ENCODE results near the gene PSMA3.

PSMA3 gene

DNA sequence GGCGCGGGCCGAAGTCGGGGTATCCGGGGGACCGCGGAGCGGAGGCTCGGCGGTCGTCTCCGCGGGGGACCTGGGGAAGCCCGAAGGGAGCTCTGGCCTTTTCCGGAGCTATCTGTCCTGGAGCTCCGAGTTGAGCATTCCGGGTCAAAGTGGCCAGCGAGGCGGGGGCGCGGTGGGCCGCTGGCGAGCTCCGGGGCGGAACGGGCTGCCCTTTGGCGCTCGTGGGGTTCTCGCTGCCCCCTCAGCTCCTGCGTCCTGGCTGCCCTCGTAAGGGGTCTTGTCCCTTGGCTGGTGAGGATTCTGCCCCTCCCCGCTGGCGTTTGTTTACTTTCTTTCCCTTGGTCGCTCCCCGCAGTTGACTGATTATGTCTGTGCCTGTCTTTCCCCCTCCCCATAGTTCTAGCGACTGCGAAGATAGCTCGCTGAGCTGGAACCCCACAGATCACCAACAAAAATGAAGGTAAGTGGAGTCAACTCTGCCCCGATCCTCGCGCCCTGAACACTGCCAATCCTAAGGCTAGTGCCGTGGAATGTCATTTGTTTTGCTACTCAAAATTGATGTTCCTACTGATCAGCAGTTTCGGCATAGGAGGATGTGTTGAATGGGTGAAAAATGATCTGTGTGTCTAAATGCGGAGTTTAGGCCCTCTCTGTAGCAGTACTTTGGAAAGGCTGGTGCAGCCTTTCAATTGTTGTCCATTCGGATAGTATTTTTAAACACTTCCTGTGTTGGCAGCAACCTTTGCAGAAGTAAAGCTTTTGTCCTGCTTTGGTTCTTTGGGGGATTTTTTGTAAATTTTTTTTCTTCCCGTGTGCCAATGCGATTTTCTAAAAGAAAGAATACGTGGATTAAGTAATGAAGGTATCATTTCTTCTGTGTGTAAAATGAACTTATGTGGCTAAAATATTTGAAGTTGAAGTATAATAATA, 55.0 kb downstream of the PSMA3 start:
- Histone ChIP-seq H3K4me3 (ENCODE audit: low read length in 2 of 2) (peak overlapping the region; percentile 80 to 99), H3K4me1 (ENCODE audit: control insufficient read depth, insufficient read depth, low read length) (peaks cover 2% of the 10 kb centered on the region), H3K36me3 (ENCODE audit: control insufficient read depth in 2 of 2, insufficient read depth in 2 of 2, low read length in 2 of 2) (peaks cover 2 to 8% of the 10 kb centered on the region in 2 donors), H3K9me3 (ENCODE audit: control insufficient read depth in 2 of 2, low read length in 2 of 2) (no peaks in the 10 kb centered on the region), H3K27me3 (ENCODE audit: control insufficient read depth in 1 of 2, insufficient read depth in 2 of 2, low read length in 2 of 2) (no peaks in the 10 kb centered on the region), H3K9ac (ENCODE audit: low read length in 2 of 2) (peak overlapping the region; percentile 79 to 88), H3K27ac (ENCODE audit: low read length) (peak overlapping the region; percentile 95)

DNA sequence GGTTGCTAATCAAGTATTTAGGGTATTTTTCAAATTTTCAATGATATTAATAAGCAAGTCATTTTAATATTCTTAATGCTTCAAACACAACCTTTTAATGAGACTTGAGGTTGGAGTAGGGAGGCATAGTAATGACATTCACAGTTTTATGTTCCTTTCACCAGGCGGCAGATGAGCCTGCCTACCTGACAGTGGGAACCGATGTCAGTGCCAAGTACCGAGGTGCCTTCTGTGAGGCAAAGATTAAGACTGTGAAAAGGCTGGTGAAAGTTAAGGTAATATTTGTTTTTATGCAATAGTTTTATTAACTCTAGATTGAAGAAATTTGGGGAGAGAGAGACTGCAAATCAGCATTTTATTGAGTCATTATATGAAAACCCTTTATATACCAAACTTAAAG, 56.8 kb downstream of the PSMA3 start:
- Histone ChIP-seq H3K27me3 (ENCODE audit: control insufficient read depth in 1 of 2, insufficient read depth in 2 of 2, low read length in 2 of 2) (no peaks in the 10 kb centered on the region), H3K4me1 (ENCODE audit: control insufficient read depth, insufficient read depth, low read length) (peaks cover 2% of the 10 kb centered on the region), H3K9me3 (ENCODE audit: control insufficient read depth in 2 of 2, low read length in 2 of 2) (no peaks in the 10 kb centered on the region), H3K36me3 (ENCODE audit: control insufficient read depth in 2 of 2, insufficient read depth in 2 of 2, low read length in 2 of 2) (peaks cover 4 to 13% of the 10 kb centered on the region in 2 donors), H3K4me3 (ENCODE audit: low read length in 2 of 2) (no peak overlapping the region), H3K27ac (ENCODE audit: low read length) (no peak overlapping the region), H3K9ac (ENCODE audit: low read length in 2 of 2) (no peak overlapping the region)

DNA sequence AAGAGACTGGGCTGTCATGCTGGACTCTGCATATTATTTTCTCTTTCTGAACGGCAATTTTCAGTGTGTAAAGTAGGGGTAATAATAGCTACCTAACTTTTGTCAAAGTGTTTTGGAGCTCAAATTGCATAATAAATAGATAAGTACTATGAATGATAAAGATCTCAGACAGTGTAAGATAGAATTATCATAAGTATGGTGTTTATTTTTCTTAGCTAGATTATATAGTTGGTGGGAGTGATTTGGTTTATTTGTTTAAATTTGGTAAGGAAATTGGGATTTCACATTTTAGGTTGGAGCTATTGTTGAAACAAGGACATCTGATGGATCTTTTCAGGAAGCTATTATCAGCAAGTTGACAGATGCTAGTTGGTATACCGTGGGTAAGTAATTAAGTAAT, 61.1 kb downstream of the PSMA3 start:
- Histone ChIP-seq H3K27ac (ENCODE audit: low read length) (no peak overlapping the region), H3K36me3 (ENCODE audit: control insufficient read depth in 2 of 2, insufficient read depth in 2 of 2, low read length in 2 of 2) (peaks cover 7 to 17% of the 10 kb centered on the region in 2 donors), H3K9ac (ENCODE audit: low read length in 2 of 2) (no peak overlapping the region), H3K4me3 (ENCODE audit: low read length in 2 of 2) (no peak overlapping the region), H3K4me1 (ENCODE audit: control insufficient read depth, insufficient read depth, low read length) (no peaks in the 10 kb centered on the region), H3K9me3 (ENCODE audit: control insufficient read depth in 2 of 2, low read length in 2 of 2) (no peaks in the 10 kb centered on the region), H3K27me3 (ENCODE audit: control insufficient read depth in 1 of 2, insufficient read depth in 2 of 2, low read length in 2 of 2) (no peaks in the 10 kb centered on the region)

DNA sequence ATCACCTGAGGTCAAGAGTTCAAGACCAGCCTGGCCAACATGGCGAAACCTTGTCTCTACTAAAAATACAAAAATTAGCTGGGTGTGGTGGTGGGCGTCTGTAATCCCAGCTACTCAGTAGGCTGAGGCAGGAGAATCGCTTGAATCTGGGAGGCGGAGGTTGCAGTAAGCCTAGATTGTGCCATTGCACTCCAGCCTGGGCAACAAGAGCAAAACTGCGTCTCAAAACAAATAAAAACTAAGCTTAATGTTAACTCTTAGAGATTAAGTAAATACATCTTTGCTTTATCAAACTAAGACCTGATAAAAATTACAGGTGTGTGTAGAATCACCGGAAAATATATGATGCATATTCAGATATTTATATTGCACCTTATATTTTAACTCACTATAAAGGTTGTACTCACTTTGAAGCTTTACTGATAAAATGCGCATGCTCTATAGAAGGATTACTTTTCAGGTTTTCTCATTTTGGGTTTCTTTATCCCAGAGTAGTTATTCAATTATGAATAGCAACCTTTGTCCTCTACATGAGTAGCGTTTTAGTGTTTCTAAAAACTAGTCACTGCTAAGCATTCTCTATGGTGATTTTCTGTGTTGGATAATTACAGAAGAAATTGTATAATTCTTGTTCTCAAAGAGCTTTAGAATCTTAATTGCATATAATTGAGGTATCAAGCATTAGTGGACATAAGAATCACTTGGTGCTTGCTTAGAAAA, 63.1 kb downstream of the PSMA3 start:
- Histone ChIP-seq H3K27me3 (ENCODE audit: control insufficient read depth in 1 of 2, insufficient read depth in 2 of 2, low read length in 2 of 2) (no peaks in the 10 kb centered on the region), H3K4me1 (ENCODE audit: control insufficient read depth, insufficient read depth, low read length) (no peaks in the 10 kb centered on the region), H3K9me3 (ENCODE audit: control insufficient read depth in 2 of 2, low read length in 2 of 2) (no peaks in the 10 kb centered on the region), H3K4me3 (ENCODE audit: low read length in 2 of 2) (no peak overlapping the region), H3K27ac (ENCODE audit: low read length) (no peak overlapping the region), H3K36me3 (ENCODE audit: control insufficient read depth in 2 of 2, insufficient read depth in 2 of 2, low read length in 2 of 2) (peaks cover 7 to 21% of the 10 kb centered on the region in 2 donors), H3K9ac (ENCODE audit: low read length in 2 of 2) (no peak overlapping the region)

DNA sequence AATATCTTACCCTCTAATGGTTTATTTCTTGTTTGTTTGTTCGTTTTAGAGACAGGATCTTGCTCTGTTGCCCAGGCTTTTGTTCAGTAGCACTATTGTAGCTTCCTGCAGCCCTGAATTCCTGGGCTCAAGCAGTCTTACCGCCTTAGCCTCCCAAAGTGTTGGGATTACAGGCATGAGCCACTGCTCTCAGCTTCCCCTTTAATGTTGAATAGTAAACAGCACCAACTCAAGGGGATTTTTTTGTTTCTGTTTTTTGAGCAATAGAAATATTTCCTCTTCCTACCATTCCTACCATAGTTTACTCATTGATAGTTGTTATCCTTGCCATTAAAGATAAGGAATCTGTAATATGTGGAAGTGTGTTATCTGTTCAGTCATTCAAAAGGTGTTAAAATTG, 64.4 kb downstream of the PSMA3 start:
- Histone ChIP-seq H3K9me3 (ENCODE audit: control insufficient read depth in 2 of 2, low read length in 2 of 2) (no peaks in the 10 kb centered on the region), H3K27me3 (ENCODE audit: control insufficient read depth in 1 of 2, insufficient read depth in 2 of 2, low read length in 2 of 2) (no peaks in the 10 kb centered on the region), H3K9ac (ENCODE audit: low read length in 2 of 2) (no peak overlapping the region), H3K36me3 (ENCODE audit: control insufficient read depth in 2 of 2, insufficient read depth in 2 of 2, low read length in 2 of 2) (peaks cover 7 to 16% of the 10 kb centered on the region in 2 donors), H3K4me1 (ENCODE audit: control insufficient read depth, insufficient read depth, low read length) (no peaks in the 10 kb centered on the region), H3K4me3 (ENCODE audit: low read length in 2 of 2) (no peak overlapping the region), H3K27ac (ENCODE audit: low read length) (no peak overlapping the region)

DNA sequence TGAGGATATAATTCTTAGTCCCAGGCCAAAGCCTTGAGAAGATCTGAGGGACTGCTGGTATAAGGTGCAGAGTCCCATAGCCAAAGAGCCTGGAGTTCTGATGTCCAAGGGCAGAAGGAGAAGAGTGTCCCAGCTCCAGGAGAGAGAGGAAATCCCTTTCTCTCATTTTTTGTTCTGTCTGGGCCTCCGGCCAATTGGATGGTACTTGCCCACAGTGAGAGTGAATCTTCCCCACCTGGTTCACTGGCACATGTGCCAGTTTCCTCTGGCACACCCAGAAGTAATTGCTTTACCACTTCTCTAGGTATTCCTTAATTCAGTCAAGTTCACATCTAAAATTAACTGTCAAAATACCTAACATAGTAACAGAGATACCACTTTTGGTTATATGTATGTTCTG, 69.1 kb downstream of the PSMA3 start:
- Histone ChIP-seq H3K27ac (ENCODE audit: low read length) (no peak overlapping the region), H3K4me1 (ENCODE audit: control insufficient read depth, insufficient read depth, low read length) (no peaks in the 10 kb centered on the region), H3K36me3 (ENCODE audit: control insufficient read depth in 2 of 2, insufficient read depth in 2 of 2, low read length in 2 of 2) (peaks cover 5 to 15% of the 10 kb centered on the region in 2 donors)

DNA sequence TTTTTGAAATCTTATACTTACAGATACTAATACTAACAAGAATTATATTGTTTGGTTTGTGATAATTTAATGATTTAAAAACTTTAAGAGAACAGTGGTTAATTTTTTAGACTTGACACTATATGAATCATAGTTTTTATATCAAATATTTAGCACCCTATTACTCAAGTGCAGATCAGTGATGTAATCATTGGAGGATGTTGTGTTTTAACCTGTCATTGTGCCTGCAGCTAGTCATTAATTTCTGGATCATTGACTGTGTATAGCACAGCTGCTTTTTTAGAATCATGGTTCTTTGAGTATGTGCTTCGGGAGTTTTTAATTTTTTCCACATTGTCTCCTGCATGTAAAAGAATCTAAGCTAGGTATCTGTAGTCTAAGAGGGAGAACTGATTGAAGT, 71.0 kb downstream of the PSMA3 start:
- Histone ChIP-seq H3K36me3 (ENCODE audit: control insufficient read depth in 2 of 2, insufficient read depth in 2 of 2, low read length in 2 of 2) (peaks cover 10 to 14% of the 10 kb centered on the region in 2 donors), H3K4me3 (ENCODE audit: low read length in 2 of 2) (no peak overlapping the region), H3K4me1 (ENCODE audit: control insufficient read depth, insufficient read depth, low read length) (no peaks in the 10 kb centered on the region), H3K27ac (ENCODE audit: low read length) (no peak overlapping the region), H3K27me3 (ENCODE audit: control insufficient read depth in 1 of 2, insufficient read depth in 2 of 2, low read length in 2 of 2) (no peaks in the 10 kb centered on the region), H3K9me3 (ENCODE audit: control insufficient read depth in 2 of 2, low read length in 2 of 2) (no peaks in the 10 kb centered on the region), H3K9ac (ENCODE audit: low read length in 2 of 2) (no peak overlapping the region)

More for the DNA sequence above, 69.1 kb downstream of the PSMA3 start:
- Histone ChIP-seq H3K27me3 (ENCODE audit: control insufficient read depth in 1 of 2, insufficient read depth in 2 of 2, low read length in 2 of 2) (no peaks in the 10 kb centered on the region), H3K4me3 (ENCODE audit: low read length in 2 of 2) (no peak overlapping the region), H3K9me3 (ENCODE audit: control insufficient read depth in 2 of 2, low read length in 2 of 2) (no peaks in the 10 kb centered on the region), H3K9ac (ENCODE audit: low read length in 2 of 2) (no peak overlapping the region)

Measured in stomach smooth muscle (tissue), 2 donors.